Cardiac septum (tissue), 1 donor: ENCODE results near the gene PLEK. TPM values are rescaled to one million over a fixed set of nuclear protein-coding genes. Genes with fewer than 3 reads are reported as not detected.
"Not testable (repeated sequence)": the region's sequence is repeated elsewhere in the genome, so short reads cannot be mapped to it uniquely, and the experiment has no call there.

Experiments
- DNase-seq: peaks from one replicate; pipeline ENCODE4 v3.0.0-alpha.2; 2020; ENCODE audit warnings: low spot score
- intact Hi-C: fragments of 100-400 bp; cut with DNase I; formaldehyde crosslinking; loops from one replicate; pipeline ENCODE4 v1.14.0; 2022
- total RNA-seq: library from RNA; stranded (reverse); fragmentation: NEBNext Ultra II Directional; extraction: Animal tissue kit (Norgen Biotek cat#: 25700); gene quantifications from one replicate; pipeline ENCODE4 v1.2.1, GENCODE V29; 2021
- donor health status: DM: no; HTN: no; CAD: no.

Gene PLEK
- total RNA-seq, 1 donor from 2014 or later = 3.7 TPM

- DNase-seq, intact Hi-C loops: not testable (repeated sequence)
These were observed 16.0 kb upstream of the PLEK start for GRCh38 chr2:68349091-68349490.

- intact Hi-C loops = no loop called here
- no peak for DNase-seq
These were observed 13.1 kb upstream of the PLEK start for GRCh38 chr2:68351997-68352396.

DNA sequence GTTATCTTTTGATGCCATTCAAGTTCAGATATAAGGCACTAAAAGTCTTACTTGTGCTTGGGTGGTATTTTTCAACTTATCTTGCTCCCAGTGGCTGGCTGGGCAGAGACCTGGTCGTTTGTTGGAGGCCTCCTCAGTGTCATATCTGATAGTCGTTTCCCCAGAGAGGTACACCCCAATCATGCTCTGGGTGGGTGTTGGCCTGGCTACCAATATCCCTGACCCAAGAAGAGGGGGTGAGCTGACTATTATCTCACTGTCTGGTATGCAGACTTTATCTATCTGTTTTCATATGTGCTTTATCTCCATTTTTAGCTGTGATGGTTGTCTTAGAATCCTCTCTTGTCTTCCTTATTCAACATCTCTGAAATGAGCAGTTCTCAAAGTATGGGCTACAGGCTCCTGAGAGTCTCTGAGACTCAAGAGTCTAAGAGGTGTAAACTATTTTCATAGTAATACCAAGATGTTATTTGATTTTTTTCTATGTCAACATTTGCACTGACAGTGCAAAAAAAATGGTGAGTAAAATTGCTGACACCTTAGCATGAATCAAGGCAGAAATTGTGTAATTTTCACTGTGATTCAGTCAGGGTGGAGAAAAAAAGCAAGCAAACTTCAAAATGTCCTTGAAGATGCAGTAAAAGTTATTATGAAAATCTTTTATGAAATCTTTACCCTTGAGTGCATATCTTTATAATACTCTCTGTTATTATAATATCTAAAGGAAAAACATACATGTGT is 12.3 kb upstream of the PLEK start:
- intact Hi-C loops = no loop called here
- no peak for DNase-seq

- intact Hi-C loops = no loop called here
- DNase-seq = no peak
These were observed 8.4 kb upstream of the PLEK start for GRCh38 chr2:68356599-68357239.

- intact Hi-C loops = no loop called here
- no peak for DNase-seq
These were observed 7.3 kb upstream of the PLEK start for GRCh38 chr2:68357605-68358337.

DNA sequence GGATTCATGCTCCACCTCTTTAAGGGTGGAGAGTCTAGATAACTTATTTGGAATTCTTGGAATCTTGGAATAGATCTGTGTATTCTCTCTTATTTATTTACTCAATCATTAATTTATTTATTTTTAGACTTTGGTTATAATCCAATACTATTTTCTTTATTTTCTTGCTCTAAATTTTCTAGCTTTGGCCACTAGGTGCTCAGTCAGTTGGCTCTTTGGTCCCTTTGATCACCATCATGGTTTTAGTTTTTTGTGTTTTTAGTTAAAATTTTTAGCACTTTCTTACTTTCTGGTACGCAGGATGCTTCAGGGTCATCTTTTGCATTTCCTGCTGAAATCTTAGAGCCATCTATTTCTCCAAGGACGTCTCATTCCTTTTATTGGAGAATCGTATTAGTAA is 5.2 kb upstream of the PLEK start:
- intact Hi-C loops = loop anchor here (5.0 kb wide), 1 partner anchor 238 kb away; no protein-coding TSS in a partner anchor

DNA sequence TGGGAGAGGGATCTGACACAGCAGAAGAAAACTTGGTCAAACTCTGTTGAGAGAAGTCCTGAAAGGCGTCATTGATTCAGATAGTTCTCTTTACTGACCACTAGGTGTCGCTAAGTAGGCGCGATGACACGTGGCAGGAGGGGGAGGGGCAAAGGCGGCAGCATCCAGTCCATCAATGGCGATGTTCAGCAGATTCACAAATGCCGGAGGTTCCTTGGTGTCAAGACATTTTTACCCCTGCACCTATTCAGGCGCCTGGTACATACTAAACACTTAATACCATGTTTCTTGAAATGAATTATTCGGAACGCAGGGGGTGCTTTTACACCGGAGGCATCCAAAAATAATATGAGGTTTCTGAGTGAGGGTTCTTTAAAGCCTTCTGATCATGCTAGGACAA is 3.0 kb upstream of the PLEK start:
- peak; percentile 91 for DNase-seq

More for the DNA sequence above, 5.2 kb upstream of the PLEK start:
- DNase-seq = no peak

GRCh38 chr2:68362749-68363148 is 2.3 kb upstream of the PLEK start:
- intact Hi-C loops = loop anchor here (2.0 to 5.0 kb wide), 2 partner anchors 78 to 240 kb away; no protein-coding TSS in a partner anchor
- DNase-seq = no peak

More for the DNA sequence above, 3.0 kb upstream of the PLEK start:
- intact Hi-C loops = loop anchor here (2.0 to 5.0 kb wide), 2 partner anchors 79 to 240 kb away; no protein-coding TSS in a partner anchor

DNA sequence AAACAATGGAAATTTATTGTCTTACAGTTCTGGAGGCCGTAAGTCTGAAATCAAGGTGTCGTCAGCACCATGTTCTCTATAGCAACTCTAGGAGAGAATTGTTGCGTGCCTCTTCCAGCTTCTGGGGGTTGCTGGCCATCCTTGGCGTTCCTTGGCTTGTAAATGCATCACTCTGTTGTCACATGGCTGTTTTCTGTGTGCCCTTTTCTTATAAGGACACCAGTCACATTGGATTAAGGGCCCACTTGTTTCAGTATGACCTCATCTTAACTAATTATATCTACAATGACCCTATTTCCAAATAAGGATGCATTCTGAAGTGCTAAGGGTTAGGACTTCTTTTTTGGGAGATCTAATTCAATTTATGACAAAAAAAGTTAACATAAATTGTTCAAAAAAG is 1.4 kb upstream of the PLEK start:
- intact Hi-C loops = loop anchor here (2.0 to 5.0 kb wide), 2 partner anchors 77 to 241 kb away; no protein-coding TSS in a partner anchor
- DNase-seq = no peak

DNA sequence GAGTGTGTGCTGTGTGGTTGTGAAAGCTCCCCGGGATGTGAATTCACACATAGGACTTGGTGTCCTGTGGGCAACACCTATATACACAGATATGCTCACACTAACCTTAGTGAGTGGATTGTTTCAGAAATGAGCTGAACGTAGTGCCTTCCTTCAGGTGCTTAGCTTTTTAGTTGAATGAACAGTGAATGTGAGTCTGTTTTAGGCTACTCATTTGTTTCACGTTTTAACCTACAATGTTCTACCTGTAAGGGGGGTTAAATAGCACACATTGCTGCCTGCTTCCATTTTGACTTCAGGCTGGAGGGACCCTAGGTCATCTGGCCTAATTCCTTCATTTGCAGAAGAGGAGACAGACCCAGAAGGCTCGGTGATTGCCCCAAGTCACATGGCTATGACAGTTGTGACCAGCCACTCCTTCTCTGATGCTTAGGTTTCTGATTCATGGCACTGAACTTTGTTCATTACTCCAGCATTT is 1.0 kb downstream of the PLEK start:
- DNase-seq = no peak
- intact Hi-C loops = no loop called here

GRCh38 chr2:68367953-68368653 is 3.0 kb downstream of the PLEK start:
- DNase-seq = no peak
- intact Hi-C loops = no loop called here

GRCh38 chr2:68368654-68369336 is 3.7 kb downstream of the PLEK start:
- no peak for DNase-seq
- intact Hi-C loops = no loop called here

DNA sequence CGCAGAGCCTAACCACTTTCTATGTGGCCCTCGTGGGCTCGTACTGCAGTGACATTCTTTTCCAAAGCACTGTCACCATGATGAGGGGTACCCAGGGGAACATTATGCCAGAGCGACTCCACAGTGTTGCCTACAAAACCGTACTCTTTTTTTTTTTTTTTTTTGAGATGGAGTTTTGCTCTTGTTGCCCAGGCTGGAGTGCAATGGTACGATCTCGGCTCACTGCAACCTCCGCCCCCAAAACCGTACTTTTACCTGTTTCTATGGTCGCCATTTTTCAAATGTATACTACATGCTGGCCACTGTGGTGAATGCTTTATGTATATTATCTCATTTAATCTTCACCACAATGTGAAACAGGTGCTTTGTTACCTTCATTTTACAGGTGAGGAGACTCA is 4.3 kb downstream of the PLEK start:
- intact Hi-C loops = no loop called here
- DNase-seq = no peak

DNA sequence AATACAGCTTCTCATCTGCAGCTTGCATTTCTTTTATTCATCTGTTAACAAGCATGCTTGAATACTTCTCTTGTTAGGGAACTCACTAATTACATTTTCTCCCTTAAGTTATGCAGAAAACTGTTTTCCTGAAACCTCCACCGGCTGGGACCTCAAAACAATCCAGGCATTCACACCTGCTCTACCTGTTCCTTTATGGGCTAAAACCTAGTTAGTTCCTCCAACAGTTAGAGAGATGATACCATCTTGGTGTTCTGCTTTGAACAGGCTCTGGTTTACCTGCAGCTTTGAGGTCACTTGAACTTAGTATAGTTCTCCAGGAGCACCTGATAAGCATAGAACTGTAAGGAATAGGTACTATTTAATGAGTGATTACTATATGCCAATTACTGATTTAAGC is 6.1 kb downstream of the PLEK start:
- DNase-seq = no peak
- intact Hi-C loops = no loop called here

DNA sequence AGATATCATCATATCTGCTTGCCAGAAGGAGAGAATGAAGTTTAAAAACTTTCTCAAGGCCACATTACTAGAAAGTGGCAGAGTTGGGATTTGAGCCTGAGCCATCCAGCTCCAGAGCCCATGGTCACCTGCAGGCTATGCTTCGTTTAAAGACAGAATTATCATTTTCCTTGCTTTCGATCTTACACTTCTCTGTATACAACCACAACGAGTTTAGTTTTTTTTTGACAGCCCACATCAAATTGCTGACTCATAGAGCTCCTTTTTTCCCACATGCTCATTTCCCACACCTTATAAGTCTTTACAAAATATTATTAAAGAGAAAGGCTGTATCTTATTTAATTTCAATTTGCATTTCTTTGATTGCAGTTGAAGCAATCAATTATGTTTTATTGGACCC is 6.5 kb downstream of the PLEK start:
- no peak for DNase-seq
- intact Hi-C loops = no loop called here

GRCh38 chr2:68372485-68372884 is 7.4 kb downstream of the PLEK start:
- intact Hi-C loops = no loop called here
- no peak for DNase-seq

DNA sequence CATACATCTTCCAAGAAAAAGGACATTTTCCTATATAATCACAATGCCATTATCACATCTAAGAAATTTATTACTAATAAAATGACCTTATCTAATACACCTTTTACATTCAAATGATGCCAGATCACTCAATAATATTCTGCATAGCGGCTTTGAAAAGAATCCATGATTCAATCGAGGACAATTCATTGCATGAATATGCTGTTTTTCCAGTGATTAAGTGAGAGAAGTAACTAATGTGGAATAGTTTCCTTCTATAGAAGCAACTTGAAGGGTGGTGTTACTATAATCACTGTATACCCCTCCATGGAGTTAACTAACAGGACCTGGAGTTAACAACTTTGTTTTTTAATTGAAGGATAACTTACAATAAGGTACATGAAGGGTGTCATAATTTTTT is 9.1 kb downstream of the PLEK start:
- no peak for DNase-seq
- intact Hi-C loops = no loop called here

DNA sequence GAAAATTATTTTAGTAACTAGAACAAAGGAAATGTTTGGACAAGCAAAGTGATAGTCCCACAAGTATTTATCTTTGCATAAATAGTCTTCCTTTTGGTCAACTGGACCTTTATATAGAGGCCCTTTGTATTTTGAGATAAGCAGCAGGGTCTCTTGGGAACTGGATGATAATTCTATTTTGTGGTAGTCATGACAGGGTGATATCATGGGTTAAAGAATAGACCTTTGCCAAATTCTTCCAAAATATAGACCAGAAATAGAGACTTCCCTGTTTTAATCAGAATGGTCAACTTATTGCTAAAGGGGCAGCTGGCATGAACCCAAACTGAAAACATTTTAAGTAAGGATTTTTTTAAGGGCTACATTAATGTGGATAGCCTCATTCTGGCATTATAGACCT is 10.5 kb downstream of the PLEK start:
- no peak for DNase-seq

GRCh38 chr2:68377137-68377780 is 12.2 kb downstream of the PLEK start:
- DNase-seq = no peak
- intact Hi-C loops = no loop called here

More for the DNA sequence above, 10.5 kb downstream of the PLEK start:
- intact Hi-C loops = no loop called here
